Liver (tissue), 9 donors: Measurements from ENCODE around the gene TP53AIP1. TPM values are rescaled to one million over a fixed set of nuclear protein-coding genes. Genes with fewer than 3 reads are reported as not detected.

Experiments used
- DNase-seq: peaks from one replicate; pipeline ENCODE4 v3.0.0-alpha.2; 2017; ENCODE audit warnings: low spot score
- H3K27ac ChIP-seq, 2 donors: one replicate each; pipeline ENCODE4 v1.7.0; 2013; ENCODE audit warnings: inconsistent platforms in 2 of 2, low read length in 2 of 2, control low read depth in 1 of 2, low read depth in 1 of 2, mild to moderate bottlenecking in 1 of 2
- H3K27me3 ChIP-seq, 4 donors: one replicate each; pipeline versions ENCODE4 v1.6.1 to v1.7.0; 2013; ENCODE audit warnings: low read length in 3 of 4, inconsistent platforms in 1 of 4, mild to moderate bottlenecking in 1 of 4, moderate library complexity in 1 of 4; ENCODE audit not compliant: control insufficient read depth in 4 of 4, insufficient read depth in 4 of 4
- H3K36me3 ChIP-seq, 4 donors: one replicate each; pipeline versions ENCODE4 v1.6.1 to v1.7.0; 2013; ENCODE audit warnings: low read length in 3 of 4, mild to moderate bottlenecking in 3 of 4, low read depth in 1 of 4, moderate library complexity in 1 of 4; ENCODE audit not compliant: control insufficient read depth in 4 of 4, insufficient read depth in 3 of 4
- H3K4me1 ChIP-seq, 4 donors: one replicate each; pipeline versions ENCODE4 v1.6.1 to v1.7.0; 2013; ENCODE audit warnings: low read length in 3 of 4, mild to moderate bottlenecking in 3 of 4, moderate library complexity in 1 of 4; ENCODE audit not compliant: control insufficient read depth in 4 of 4, insufficient read depth in 4 of 4
- H3K4me3 ChIP-seq, 3 donors: one replicate each; pipeline versions ENCODE4 v1.6.1 to v1.7.0; 2013; ENCODE audit warnings: low read length in 3 of 3, control low read depth in 1 of 3, low read depth in 1 of 3, mild to moderate bottlenecking in 1 of 3
- H3K9ac ChIP-seq, 2 donors: one replicate each; pipeline ENCODE4 v1.7.0; 2013; ENCODE audit warnings: low read length in 2 of 2, mild to moderate bottlenecking in 2 of 2, moderate library complexity in 2 of 2, control low read depth in 1 of 2, low read depth in 1 of 2
- H3K9me3 ChIP-seq, 4 donors: one replicate each; pipeline versions ENCODE4 v1.6.1 to v1.7.0; 2013; ENCODE audit warnings: low read length in 3 of 4; ENCODE audit not compliant: control insufficient read depth in 4 of 4
- ATF3 ChIP-seq: IDR thresholded peaks from 2 replicates; pipeline ENCODE4 v1.6.1; 2016; ENCODE audit warnings: antibody characterized with exemption
- CTCF ChIP-seq: fragments of 150-350 bp; IDR thresholded peaks from 2 replicates; pipeline ENCODE4 v1.5.1; 2017; ENCODE audit warnings: improper control_type of control experiment, low read depth, low read length; ENCODE audit not compliant: missing input control
- EGR1 ChIP-seq, 2 donors: IDR thresholded peaks; 2 replicates each; pipeline ENCODE4 v1.6.1; 2016 to 2018; ENCODE audit warnings: antibody characterized with exemption in 2 of 2, low read depth in 2 of 2
- FOXA2 ChIP-seq: IDR thresholded peaks from 2 replicates; pipeline ENCODE4 v1.6.1; 2016; ENCODE audit warnings: antibody characterized with exemption
- HNF4A ChIP-seq, 2 donors: conservative IDR thresholded peaks; 2 replicates each; pipeline ENCODE4 v1.6.1; 2016; ENCODE audit warnings: antibody characterized with exemption in 2 of 2, mild to moderate bottlenecking in 2 of 2
- HNF4G ChIP-seq: IDR thresholded peaks from 2 replicates; pipeline ENCODE4 v1.6.1; 2016; ENCODE audit warnings: antibody characterized with exemption
- JUND ChIP-seq, 2 donors: IDR thresholded peaks; 2 replicates each; pipeline ENCODE4 v1.6.1; 2016; ENCODE audit warnings: antibody characterized with exemption in 2 of 2
- MAX ChIP-seq: IDR thresholded peaks from 2 replicates; pipeline ENCODE4 v1.6.1; 2016; ENCODE audit warnings: antibody characterized with exemption
- NR2F2 ChIP-seq: IDR thresholded peaks from 2 replicates; pipeline ENCODE4 v1.6.1; 2016; ENCODE audit warnings: antibody characterized with exemption
- REST ChIP-seq: IDR thresholded peaks from 2 replicates; pipeline ENCODE4 v1.6.1; 2016; ENCODE audit warnings: antibody characterized with exemption, mild to moderate bottlenecking
- RXRA ChIP-seq, 2 donors: IDR thresholded peaks; 2 replicates each; pipeline ENCODE4 v1.6.1; 2017 to 2018; ENCODE audit warnings: antibody characterized with exemption in 2 of 2, mild to moderate bottlenecking in 1 of 2
- SP1 ChIP-seq: IDR thresholded peaks from 2 replicates; pipeline ENCODE4 v1.6.1; 2018; ENCODE audit warnings: antibody characterized with exemption, mild to moderate bottlenecking
- TAF1 ChIP-seq: conservative IDR thresholded peaks from 2 replicates; pipeline ENCODE4 v1.6.1; 2016; ENCODE audit warnings: antibody characterized with exemption, mild to moderate bottlenecking
- ZBTB33 ChIP-seq: IDR thresholded peaks from 2 replicates; pipeline ENCODE4 v1.6.1; 2016; ENCODE audit warnings: antibody characterized with exemption
- WGBS: extraction: QIAGEN DNeasy Blood & Tissue Kit; methylation state at CpG from one replicate; pipeline ENCODE4 v1.1.7; 2013; 5-methylcytosine and 5-hydroxymethylcytosine counted together
- polyA plus RNA-seq, 2 donors: library from polyadenylated mRNA; stranded (reverse) in 1 of 2; unstranded in 1 of 2; fragments of 200-250 nt in 1 of 2; fragments of >200 nt in 1 of 2; fragmentation: Nextera tagmentation in 1 of 2; extraction: Ambion mirVana in 1 of 2; gene quantifications; one replicate each; pipeline versions ENCODE4 v1.2.1 to v1.2.3, GENCODE V29; 2013 to 2015
- total RNA-seq, 2 donors: library from RNA; depleted of rRNA; stranded (reverse); fragments of >200 nt; gene quantifications; one replicate each; pipeline ENCODE4 v1.2.3, GENCODE V29; 2014
- donor health status: healthy.
- donor health status: healthy.
- donor health status: healthy.
- donor health status: healthy.
- donor health status: healthy.

The TP53AIP1 gene
- total RNA-seq (under 1 TPM in 1 of 2 donors, not detected in 1; 0.08 TPM), polyA plus RNA-seq (not detected)

- TF ChIP-seq TAF1 (no peak), HNF4A (conservative IDR thresholded peaks at IDR 0.05) (no peak), ATF3 (no peak), SP1 (no peak), HNF4G (no peak), MAX (no peak)
- Histone ChIP-seq H3K4me3 (no peak within 1 kb of the TSS), H3K9ac (no peak within 1 kb of the TSS), H3K27me3 (no peaks in the 10 kb centered on the region), H3K9me3 (no peaks in the 10 kb centered on the region), H3K36me3 (no peaks in the 10 kb centered on the region), H3K27ac (no peak within 1 kb of the TSS), H3K4me1 (no peaks in the 10 kb centered on the region)
- no peak for DNase-seq
- 90% methylated on average over 21 of the region's 21 CpGs for WGBS
These were observed at the start of gene TP53AIP1 for GRCh38 chr11:128942817-128943427. TP53AIP1 (minus strand) TSS chr11:128942871; CDS start chr11:128937818, 5,053 bp downstream.

GRCh38 chr11:128988242-128988970, 45.7 kb upstream of the TP53AIP1 start:
- DNase-seq = no peak
- no peak for TF ChIP-seq REST
- TF ChIP-seq SP1 = no peak
- no peak for TF ChIP-seq HNF4G
- TF ChIP-seq HNF4A (conservative IDR thresholded peaks at IDR 0.05) = no peak
- no peak for TF ChIP-seq ATF3
- TF ChIP-seq JUND (IDR thresholded peaks at IDR 0.05) = no peak
- TF ChIP-seq EGR1 (IDR thresholded peaks at IDR 0.05; ENCODE audit: low read depth in 2 of 2) = no peak
- no peak for TF ChIP-seq RXRA (IDR thresholded peaks at IDR 0.05)
- no peak for TF ChIP-seq FOXA2
- no peak for TF ChIP-seq NR2F2
- no peak for TF ChIP-seq CTCF
- no peak for TF ChIP-seq ZBTB33
- TF ChIP-seq TAF1 = no peak
- no peak for TF ChIP-seq MAX
- H3K27me3 ChIP-seq = no peaks in the 10 kb centered on the region
- H3K4me3 ChIP-seq = no peak overlapping the region
- no peak overlapping the region for H3K9ac ChIP-seq
- H3K27ac ChIP-seq = no peak overlapping the region
- no peaks in the 10 kb centered on the region for H3K9me3 ChIP-seq
- peaks cover 0 to 7% (median 0%) of the 10 kb centered on the region in 4 donors for H3K36me3 ChIP-seq
- no peaks in the 10 kb centered on the region for H3K4me1 ChIP-seq
